Mucosa of descending colon (tissue), 3 donors: ENCODE results near the gene ITGB3BP. TPM values are rescaled to one million over a fixed set of nuclear protein-coding genes. Genes with fewer than 3 reads are reported as not detected.

Experiments
- ATAC-seq: fragments of 200-7000 bp; cut with Tn5 transposase; one replicate; pipeline ENCODE4 v1.9.1; 2020; ENCODE audit warnings: mild to moderate bottlenecking, moderate library complexity
- DNase-seq, 3 donors: peaks; one replicate each; pipeline ENCODE4 v3.0.0-alpha.2; 2020
- H3K36me3 ChIP-seq: fragments of 200-600 bp; one replicate; pipeline ENCODE4 v1.8.0; 2021; ENCODE audit warnings: low read depth, mild to moderate bottlenecking
- H3K4me1 ChIP-seq: fragments of 200-600 bp; one replicate; pipeline ENCODE4 v1.8.0; 2021; ENCODE audit warnings: low read depth, mild to moderate bottlenecking
- H3K4me3 ChIP-seq: fragments of 200-600 bp; one replicate; pipeline ENCODE4 v1.8.0; 2021; ENCODE audit warnings: mild to moderate bottlenecking
- H3K9me3 ChIP-seq: fragments of 200-600 bp; one replicate; pipeline ENCODE4 v1.8.0; 2021; ENCODE audit warnings: mild to moderate bottlenecking
- intact Hi-C, 2 donors: fragments of 100-400 bp; cut with DNase I in 1 of 2; cut with micrococcal nuclease in 1 of 2; formaldehyde crosslinking; loops; one replicate each; pipeline versions ENCODE4 v1.11.0 to v1.11.1; 2022; cut with DNase I, micrococcal nuclease
- total RNA-seq, 3 donors: library from RNA; stranded (reverse); fragmentation: NEBNext Ultra II Directional in 2 of 3; extraction: Animal tissue kit (Norgen Biotek cat#: 25700) in 2 of 3; gene quantifications; one replicate each; pipeline versions ENCODE4 v1.2.1 to v1.2.4, GENCODE V29; 2021 to 2023
- TF ChIP-seq, protein P1 (sequence below): fragments of 200-600 bp; IDR thresholded peaks from one replicate; pipeline ENCODE4 v1.8.0; 2022; ENCODE audit warnings: antibody characterized with exemption, mild to moderate bottlenecking
- donor health status: DM: no; HTN: no; CAD: no; lungs with moderate emphysema.
- donor health status: DM: no; HTN: no; CAD: no.
- donor health status: DM: no; HTN: yes; CAD: no.

The ITGB3BP gene
- total RNA-seq, 3 donors from 2014 or later = 11.8 to 16.8 (median 12.9) TPM

DNA sequence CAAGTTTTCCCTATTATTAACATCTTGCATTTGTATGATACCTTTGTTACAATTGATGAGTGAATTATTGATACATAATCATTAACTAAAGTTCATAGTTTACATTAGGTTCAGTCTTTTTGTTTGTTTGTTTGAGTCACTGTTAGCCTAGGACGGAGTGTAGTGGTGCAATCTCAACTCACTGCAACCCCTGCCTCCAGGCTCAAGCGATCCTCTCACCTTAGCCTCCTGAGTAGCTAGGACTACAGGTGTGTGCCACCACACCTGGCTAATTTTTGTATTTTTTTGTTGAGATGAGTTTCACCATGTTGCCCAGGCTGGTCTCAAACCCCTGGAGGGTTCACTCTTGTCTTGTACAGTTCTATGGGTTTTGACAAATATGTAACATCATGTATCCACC, 36.3 kb upstream of the ITGB3BP start:
- Histone ChIP-seq H3K4me3 (no peak overlapping the region), H3K9me3 (no peaks in the 10 kb centered on the region), H3K4me1 (no peaks in the 10 kb centered on the region), H3K36me3 (no peaks in the 10 kb centered on the region)
- DNase-seq = no peak
- no peak for ATAC-seq
- TF ChIP-seq, protein P1, sequence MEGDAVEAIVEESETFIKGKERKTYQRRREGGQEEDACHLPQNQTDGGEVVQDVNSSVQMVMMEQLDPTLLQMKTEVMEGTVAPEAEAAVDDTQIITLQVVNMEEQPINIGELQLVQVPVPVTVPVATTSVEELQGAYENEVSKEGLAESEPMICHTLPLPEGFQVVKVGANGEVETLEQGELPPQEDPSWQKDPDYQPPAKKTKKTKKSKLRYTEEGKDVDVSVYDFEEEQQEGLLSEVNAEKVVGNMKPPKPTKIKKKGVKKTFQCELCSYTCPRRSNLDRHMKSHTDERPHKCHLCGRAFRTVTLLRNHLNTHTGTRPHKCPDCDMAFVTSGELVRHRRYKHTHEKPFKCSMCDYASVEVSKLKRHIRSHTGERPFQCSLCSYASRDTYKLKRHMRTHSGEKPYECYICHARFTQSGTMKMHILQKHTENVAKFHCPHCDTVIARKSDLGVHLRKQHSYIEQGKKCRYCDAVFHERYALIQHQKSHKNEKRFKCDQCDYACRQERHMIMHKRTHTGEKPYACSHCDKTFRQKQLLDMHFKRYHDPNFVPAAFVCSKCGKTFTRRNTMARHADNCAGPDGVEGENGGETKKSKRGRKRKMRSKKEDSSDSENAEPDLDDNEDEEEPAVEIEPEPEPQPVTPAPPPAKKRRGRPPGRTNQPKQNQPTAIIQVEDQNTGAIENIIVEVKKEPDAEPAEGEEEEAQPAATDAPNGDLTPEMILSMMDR = no peak
- intact Hi-C loops = no loop called here

GRCh38 chr1:63557365-63557987, 34.5 kb upstream of the ITGB3BP start:
- DNase-seq = peak in 1 of 3 donors; percentile 69
- no peak overlapping the region for H3K4me3 ChIP-seq
- intact Hi-C loops = no loop called here
- TF ChIP-seq, protein P1 = no peak
- no peak for ATAC-seq
- no peaks in the 10 kb centered on the region for H3K36me3 ChIP-seq
- no peaks in the 10 kb centered on the region for H3K9me3 ChIP-seq
- H3K4me1 ChIP-seq = no peaks in the 10 kb centered on the region

GRCh38 chr1:63555480-63555879, 32.5 kb upstream of the ITGB3BP start:
- ATAC-seq = no peak

GRCh38 chr1:63548877-63549276, 25.9 kb upstream of the ITGB3BP start:
- H3K9me3 ChIP-seq = no peaks in the 10 kb centered on the region
- TF ChIP-seq, protein P1 = no peak
- H3K36me3 ChIP-seq = no peaks in the 10 kb centered on the region
- intact Hi-C loops = no loop called here
- no peak overlapping the region for H3K4me3 ChIP-seq
- no peaks in the 10 kb centered on the region for H3K4me1 ChIP-seq
- DNase-seq (no peak), ATAC-seq (no peak)

More at GRCh38 chr1:63555480-63555879, 32.5 kb upstream of the ITGB3BP start:
- Histone ChIP-seq H3K36me3 (no peaks in the 10 kb centered on the region), H3K4me3 (no peak overlapping the region), H3K9me3 (no peaks in the 10 kb centered on the region), H3K4me1 (no peaks in the 10 kb centered on the region)
- no peak for DNase-seq
- TF ChIP-seq, protein P1 = no peak
- intact Hi-C loops = no loop called here

GRCh38 chr1:63548303-63548702, 25.3 kb upstream of the ITGB3BP start:
- H3K4me3 ChIP-seq = no peak overlapping the region
- H3K9me3 ChIP-seq = no peaks in the 10 kb centered on the region
- ATAC-seq (no peak), DNase-seq (no peak)
- H3K36me3 ChIP-seq = no peaks in the 10 kb centered on the region
- TF ChIP-seq, protein P1 = no peak
- intact Hi-C loops = no loop called here
- H3K4me1 ChIP-seq = no peaks in the 10 kb centered on the region
